Muscle layer of duodenum (tissue), 2 donors: ENCODE data around the gene ZNF423.

ENCODE experiments used
- H3K27ac ChIP-seq: one replicate; pipeline ENCODE4 v1.7.0; 2013; ENCODE audit warnings: mild to moderate bottlenecking, low read length
- H3K27me3 ChIP-seq: one replicate; pipeline ENCODE4 v1.7.0; 2013; ENCODE audit warnings: low read depth, mild to moderate bottlenecking, control low read depth, low read length
- H3K36me3 ChIP-seq, 2 donors: one replicate each; pipeline ENCODE4 v1.7.0; 2013; ENCODE audit warnings: low read length in 2 of 2, control low read depth in 1 of 2, mild to moderate bottlenecking in 1 of 2; ENCODE audit not compliant: insufficient read depth in 2 of 2, control insufficient read depth in 1 of 2
- H3K4me1 ChIP-seq, 2 donors: one replicate each; pipeline ENCODE4 v1.7.0; 2013; ENCODE audit warnings: low read length in 2 of 2, mild to moderate bottlenecking in 2 of 2, control low read depth in 1 of 2, moderate library complexity in 1 of 2; ENCODE audit not compliant: insufficient read depth in 2 of 2, control insufficient read depth in 1 of 2
- H3K4me3 ChIP-seq, 2 donors: one replicate each; pipeline ENCODE4 v1.7.0; 2013; ENCODE audit warnings: low read length in 2 of 2, low read depth in 1 of 2, mild to moderate bottlenecking in 1 of 2
- H3K9me3 ChIP-seq, 2 donors: one replicate each; pipeline ENCODE4 v1.7.0; 2013; ENCODE audit warnings: low read length in 2 of 2, control low read depth in 1 of 2, mild to moderate bottlenecking in 1 of 2; ENCODE audit not compliant: control insufficient read depth in 1 of 2
- donor health status: healthy.

The ZNF423 gene

GRCh38 chr16:49526860-49527365, 329.0 kb downstream of the ZNF423 start:
- peaks cover 0 to 5% of the 10 kb centered on the region in 2 donors for H3K36me3 ChIP-seq
- H3K9me3 ChIP-seq, result no peaks in the 10 kb centered on the region
- no peak overlapping the region for H3K4me3 ChIP-seq
- H3K4me1 ChIP-seq, result peaks cover 0 to 6% of the 10 kb centered on the region in 2 donors
- H3K27me3 ChIP-seq, result no peaks in the 10 kb centered on the region
- H3K27ac ChIP-seq, result no peak overlapping the region

- H3K9me3 ChIP-seq, result no peaks in the 10 kb centered on the region
- H3K27ac ChIP-seq, result no peak overlapping the region
- no peaks in the 10 kb centered on the region for H3K27me3 ChIP-seq
- peaks cover 0 to 5% of the 10 kb centered on the region in 2 donors for H3K36me3 ChIP-seq
- H3K4me1 ChIP-seq, result peaks cover 0 to 6% of the 10 kb centered on the region in 2 donors
- no peak overlapping the region for H3K4me3 ChIP-seq
Measured at GRCh38 chr16:49524947-49525315, 331.0 kb downstream of the ZNF423 start.

- no peak overlapping the region for H3K27ac ChIP-seq
- peaks cover 0 to 6% of the 10 kb centered on the region in 2 donors for H3K4me1 ChIP-seq
Measured at GRCh38 chr16:49524216-49524946, 331.5 kb downstream of the ZNF423 start.

GRCh38 chr16:49523435-49524159, 332.3 kb downstream of the ZNF423 start:
- no peak overlapping the region for H3K4me3 ChIP-seq

More at GRCh38 chr16:49524216-49524946, 331.5 kb downstream of the ZNF423 start:
- Histone ChIP-seq H3K27me3 (no peaks in the 10 kb centered on the region), H3K36me3 (peaks cover 0 to 5% of the 10 kb centered on the region in 2 donors), H3K9me3 (no peaks in the 10 kb centered on the region), H3K4me3 (no peak overlapping the region)

GRCh38 chr16:49521734-49522325, 334.1 kb downstream of the ZNF423 start:
- Histone ChIP-seq H3K36me3 (peaks cover 0 to 5% of the 10 kb centered on the region in 2 donors), H3K4me3 (no peak overlapping the region), H3K27me3 (no peaks in the 10 kb centered on the region), H3K27ac (no peak overlapping the region), H3K4me1 (no peaks in the 10 kb centered on the region), H3K9me3 (no peaks in the 10 kb centered on the region)

More at GRCh38 chr16:49523435-49524159, 332.3 kb downstream of the ZNF423 start:
- H3K9me3 ChIP-seq, result no peaks in the 10 kb centered on the region
- peaks cover 0 to 5% of the 10 kb centered on the region in 2 donors for H3K36me3 ChIP-seq
- no peak overlapping the region for H3K27ac ChIP-seq
- no peaks in the 10 kb centered on the region for H3K27me3 ChIP-seq
- peaks cover 0 to 6% of the 10 kb centered on the region in 2 donors for H3K4me1 ChIP-seq

GRCh38 chr16:49520492-49521038, 335.3 kb downstream of the ZNF423 start:
- Histone ChIP-seq H3K9me3 (no peaks in the 10 kb centered on the region), H3K36me3 (peaks cover 0 to 5% of the 10 kb centered on the region in 2 donors), H3K27me3 (no peaks in the 10 kb centered on the region), H3K27ac (no peak overlapping the region), H3K4me3 (no peak overlapping the region), H3K4me1 (no peaks in the 10 kb centered on the region)

- Histone ChIP-seq H3K27me3 (no peaks in the 10 kb centered on the region), H3K27ac (no peak overlapping the region), H3K36me3 (peaks cover 0 to 5% of the 10 kb centered on the region in 2 donors), H3K4me1 (no peaks in the 10 kb centered on the region), H3K9me3 (no peaks in the 10 kb centered on the region), H3K4me3 (no peak overlapping the region)
Measured at GRCh38 chr16:49519741-49520140, 336.2 kb downstream of the ZNF423 start.

- Histone ChIP-seq H3K9me3 (no peaks in the 10 kb centered on the region), H3K4me1 (no peaks in the 10 kb centered on the region), H3K27me3 (no peaks in the 10 kb centered on the region), H3K4me3 (no peak overlapping the region), H3K36me3 (peaks cover 0 to 5% of the 10 kb centered on the region in 2 donors), H3K27ac (no peak overlapping the region)
Measured at GRCh38 chr16:49519008-49519656, 336.8 kb downstream of the ZNF423 start.

- no peaks in the 10 kb centered on the region for H3K36me3 ChIP-seq
- H3K9me3 ChIP-seq, result no peaks in the 10 kb centered on the region
- H3K4me3 ChIP-seq, result no peak overlapping the region
- no peaks in the 10 kb centered on the region for H3K27me3 ChIP-seq
- no peak overlapping the region for H3K27ac ChIP-seq
- H3K4me1 ChIP-seq, result no peaks in the 10 kb centered on the region
Measured at GRCh38 chr16:49516382-49517036, 339.4 kb downstream of the ZNF423 start.

- no peaks in the 10 kb centered on the region for H3K27me3 ChIP-seq
- no peaks in the 10 kb centered on the region for H3K9me3 ChIP-seq
- no peak overlapping the region for H3K4me3 ChIP-seq
- no peaks in the 10 kb centered on the region for H3K4me1 ChIP-seq
- H3K27ac ChIP-seq, result no peak overlapping the region
- no peaks in the 10 kb centered on the region for H3K36me3 ChIP-seq
Measured at GRCh38 chr16:49515861-49516260, 340.1 kb downstream of the ZNF423 start.
